ENCODE data around the gene GON4L. TPM values are rescaled to one million over a fixed set of nuclear protein-coding genes. Genes with fewer than 3 reads are reported as not detected.

The GON4L gene
- total and polyA plus RNA-seq, 2 experiments from 2014 or later = 26.4 to 42.0 TPM

DNA sequence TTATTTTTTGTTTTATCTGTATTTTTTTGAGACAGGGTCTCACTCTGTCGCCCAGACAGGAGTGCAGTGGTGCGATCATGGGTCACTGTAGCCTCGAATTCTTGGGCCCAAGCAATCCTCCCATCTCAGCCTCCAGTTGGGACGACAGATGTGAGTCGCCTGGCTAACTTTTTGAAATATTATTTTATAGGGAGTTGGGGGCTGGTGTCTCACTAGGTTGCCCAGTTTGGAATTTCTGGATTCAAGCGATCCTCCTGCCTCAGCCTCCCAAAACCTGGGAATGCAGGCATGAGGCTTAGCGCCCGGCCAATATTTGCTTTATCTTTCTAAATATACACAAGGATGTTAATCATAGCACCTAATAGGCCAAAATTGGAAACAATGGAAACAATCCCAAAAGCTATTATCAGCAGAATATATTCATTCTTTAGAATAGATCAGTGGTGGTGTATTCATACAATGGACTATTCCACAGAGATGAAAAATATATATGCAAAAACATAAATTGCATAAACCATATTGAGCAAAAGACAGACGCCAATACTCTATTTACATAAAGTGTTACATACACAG lies 112.2 kb downstream of the GON4L start:
- H3K9me3 ChIP-seq (ENCODE audit: low read depth) = no peaks in the 10 kb centered on the region
- H3K27ac ChIP-seq = no peak overlapping the region
- DNase-seq (ENCODE audit: low read depth in 1 of 2, low spot score in 1 of 2) = no peak
- peak overlapping the region; percentile 66 for H3K4me3 ChIP-seq
- H3K4me1 ChIP-seq (ENCODE audit: low read depth) = no peaks in the 10 kb centered on the region
- TF ChIP-seq, protein P1, sequence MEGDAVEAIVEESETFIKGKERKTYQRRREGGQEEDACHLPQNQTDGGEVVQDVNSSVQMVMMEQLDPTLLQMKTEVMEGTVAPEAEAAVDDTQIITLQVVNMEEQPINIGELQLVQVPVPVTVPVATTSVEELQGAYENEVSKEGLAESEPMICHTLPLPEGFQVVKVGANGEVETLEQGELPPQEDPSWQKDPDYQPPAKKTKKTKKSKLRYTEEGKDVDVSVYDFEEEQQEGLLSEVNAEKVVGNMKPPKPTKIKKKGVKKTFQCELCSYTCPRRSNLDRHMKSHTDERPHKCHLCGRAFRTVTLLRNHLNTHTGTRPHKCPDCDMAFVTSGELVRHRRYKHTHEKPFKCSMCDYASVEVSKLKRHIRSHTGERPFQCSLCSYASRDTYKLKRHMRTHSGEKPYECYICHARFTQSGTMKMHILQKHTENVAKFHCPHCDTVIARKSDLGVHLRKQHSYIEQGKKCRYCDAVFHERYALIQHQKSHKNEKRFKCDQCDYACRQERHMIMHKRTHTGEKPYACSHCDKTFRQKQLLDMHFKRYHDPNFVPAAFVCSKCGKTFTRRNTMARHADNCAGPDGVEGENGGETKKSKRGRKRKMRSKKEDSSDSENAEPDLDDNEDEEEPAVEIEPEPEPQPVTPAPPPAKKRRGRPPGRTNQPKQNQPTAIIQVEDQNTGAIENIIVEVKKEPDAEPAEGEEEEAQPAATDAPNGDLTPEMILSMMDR (IDR thresholded peaks at IDR 0.05; ENCODE audit: low read depth, low read length) = no peak
- H3K27me3 ChIP-seq = no peaks in the 10 kb centered on the region
- H3K36me3 ChIP-seq = peaks cover 3% of the 10 kb centered on the region

DNA sequence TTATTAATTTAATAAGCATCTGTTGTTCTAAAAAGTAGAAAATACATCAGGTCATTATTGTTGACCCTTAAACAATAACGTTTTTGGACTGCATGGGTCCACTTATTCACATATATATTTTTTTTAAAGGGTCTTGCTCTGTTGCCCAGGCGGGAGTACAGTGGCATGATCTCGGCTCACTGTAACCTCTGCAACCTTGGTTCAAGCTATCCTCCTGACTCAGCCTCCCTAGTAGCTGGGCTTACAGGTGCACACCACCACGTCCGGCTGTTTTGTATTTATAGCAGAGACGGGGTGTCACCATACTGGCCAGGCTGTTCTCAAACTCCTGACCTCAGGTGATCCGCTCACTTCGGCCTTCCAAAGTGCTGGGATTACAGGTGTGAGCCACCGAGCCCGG lies 115.1 kb downstream of the GON4L start:
- Histone ChIP-seq H3K9me3 (ENCODE audit: low read depth) (no peaks in the 10 kb centered on the region), H3K27me3 (no peaks in the 10 kb centered on the region), H3K27ac (no peak overlapping the region), H3K36me3 (peaks cover 8% of the 10 kb centered on the region), H3K4me3 (no peak overlapping the region), H3K4me1 (ENCODE audit: low read depth) (no peaks in the 10 kb centered on the region)
- TF ChIP-seq, protein P1 (IDR thresholded peaks at IDR 0.05; ENCODE audit: low read depth, low read length) = no peak
- DNase-seq (ENCODE audit: low read depth in 1 of 2, low spot score in 1 of 2) = no peak

DNA sequence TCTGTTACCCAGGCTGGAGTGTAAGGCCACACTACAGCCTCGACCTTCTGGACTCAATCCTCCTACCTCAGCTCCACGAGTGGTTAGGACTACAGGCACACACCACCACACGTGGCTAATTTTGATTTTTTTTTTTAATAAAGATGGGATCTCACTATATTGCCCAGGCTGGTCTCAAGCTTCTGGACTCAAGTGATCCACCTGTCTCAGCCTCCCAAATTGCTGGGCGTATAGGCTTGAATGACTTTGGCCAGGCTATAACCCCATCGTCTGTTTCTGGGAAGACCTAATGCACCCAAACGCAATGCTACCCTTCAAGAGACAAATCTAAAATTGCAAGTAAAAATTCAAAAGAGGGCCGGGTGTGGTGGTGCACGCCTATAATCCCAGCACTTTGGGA lies 116.0 kb downstream of the GON4L start:
- Histone ChIP-seq H3K4me1 (ENCODE audit: low read depth) (no peaks in the 10 kb centered on the region), H3K27me3 (no peaks in the 10 kb centered on the region), H3K4me3 (no peak overlapping the region), H3K36me3 (peaks cover 8% of the 10 kb centered on the region), H3K9me3 (ENCODE audit: low read depth) (no peaks in the 10 kb centered on the region), H3K27ac (no peak overlapping the region)
- no peak for DNase-seq (ENCODE audit: low read depth in 1 of 2, low spot score in 1 of 2)
- TF ChIP-seq, protein P1 (IDR thresholded peaks at IDR 0.05; ENCODE audit: low read depth, low read length) = no peak

DNA sequence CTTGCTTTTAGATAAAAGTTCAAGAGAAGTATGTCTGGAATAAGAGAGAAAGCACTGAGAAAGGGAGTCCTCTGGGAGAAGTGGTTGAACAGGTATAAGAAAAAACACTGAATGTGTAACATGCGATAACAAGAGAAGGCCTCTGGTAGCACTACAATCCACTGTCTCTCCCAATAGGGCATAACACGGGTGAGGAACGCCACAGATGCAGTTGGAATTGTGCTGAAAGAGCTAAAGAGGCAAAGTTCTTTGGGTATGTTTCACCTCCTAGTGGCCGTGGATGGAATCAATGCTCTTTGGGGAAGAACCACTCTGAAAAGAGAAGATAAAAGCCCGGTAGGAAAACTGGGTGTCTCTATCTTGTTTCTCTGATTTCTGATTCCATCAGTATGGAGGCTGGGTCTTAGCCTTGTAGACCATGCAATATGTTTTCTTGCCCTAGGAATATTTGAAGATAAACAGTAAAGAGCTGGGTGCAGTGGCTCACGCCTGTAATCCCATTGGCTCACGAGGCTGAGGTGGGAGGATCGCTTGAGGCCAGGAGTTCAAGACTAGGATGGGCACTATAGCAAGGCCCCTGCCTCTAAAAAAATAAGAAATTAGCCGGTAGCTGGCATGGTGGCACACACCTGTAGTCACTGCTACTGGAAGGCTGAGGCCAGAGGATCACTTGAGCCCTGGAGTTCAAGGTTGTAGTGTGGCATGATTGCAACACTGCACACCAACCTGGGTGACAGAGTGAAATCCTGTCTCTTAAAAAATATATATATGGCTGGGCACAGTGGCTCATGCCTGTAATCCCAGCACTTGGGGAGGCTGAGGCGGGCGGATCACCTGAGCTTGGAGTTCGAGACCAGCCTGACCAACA lies 127.7 kb downstream of the GON4L start:
- TF ChIP-seq, protein P1 (IDR thresholded peaks at IDR 0.05; ENCODE audit: low read depth, low read length) = peak; percentile 76
- Histone ChIP-seq H3K4me1 (ENCODE audit: low read depth) (no peaks in the 10 kb centered on the region), H3K36me3 (peaks cover 3% of the 10 kb centered on the region), H3K4me3 (no peak overlapping the region), H3K27me3 (no peaks in the 10 kb centered on the region), H3K9me3 (ENCODE audit: low read depth) (no peaks in the 10 kb centered on the region), H3K27ac (no peak overlapping the region)
- peak; percentile 70 to 81 for DNase-seq (ENCODE audit: low read depth in 1 of 2, low spot score in 1 of 2)

DNA sequence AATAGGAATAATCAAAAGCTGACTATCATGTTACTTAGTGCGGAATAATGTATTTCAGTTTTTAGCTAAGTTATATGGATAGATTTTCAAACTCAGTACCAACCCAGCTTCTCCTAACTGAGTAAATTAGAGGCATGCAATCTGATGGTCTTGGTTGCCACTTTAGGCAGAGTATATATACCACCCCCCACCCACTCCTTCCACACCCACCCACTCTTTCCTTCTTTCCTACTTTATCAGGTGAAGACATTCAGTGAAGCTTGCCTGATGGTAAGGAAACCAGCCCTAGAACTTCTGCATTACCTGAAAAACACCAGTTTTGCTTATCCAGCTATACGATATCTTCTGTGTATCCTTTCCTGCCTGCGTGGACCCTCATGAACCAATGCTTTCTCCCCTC lies 131.9 kb downstream of the GON4L start:
- H3K9me3 ChIP-seq (ENCODE audit: low read depth) = no peaks in the 10 kb centered on the region
- H3K27ac ChIP-seq = no peak overlapping the region
- TF ChIP-seq, protein P1 (IDR thresholded peaks at IDR 0.05; ENCODE audit: low read depth, low read length) = no peak
- H3K36me3 ChIP-seq = peaks cover 14% of the 10 kb centered on the region
- no peak overlapping the region for H3K4me3 ChIP-seq
- DNase-seq (ENCODE audit: low read depth in 1 of 2, low spot score in 1 of 2) = no peak
- H3K27me3 ChIP-seq = no peaks in the 10 kb centered on the region
- H3K4me1 ChIP-seq (ENCODE audit: low read depth) = no peaks in the 10 kb centered on the region
